Stimulated activated CD4-positive, alpha-beta T cell treated with anti-CD3 and anti-CD28 coated beads, Interleukin-15, amount 100 ng/mL, for 24 hours (primary cell): ENCODE measurements around the gene CXCR5.

Experiments
- DNase-seq: peaks from one replicate; pipeline ENCODE4 v3.0.0-alpha.2; 2020

CXCR5 gene

GRCh38 chr11:118877487-118878162 lies 6.1 kb upstream of the CXCR5 start:
- DNase-seq = no peak

GRCh38 chr11:118878163-118878563 lies 5.5 kb upstream of the CXCR5 start:
- peak; percentile 37 for DNase-seq

GRCh38 chr11:118881228-118881627 lies 2.5 kb upstream of the CXCR5 start:
- peak; percentile 69 for DNase-seq

GRCh38 chr11:118882491-118882890 lies 1.2 kb upstream of the CXCR5 start:
- DNase-seq = peak; percentile 68

- no peak for DNase-seq
These were observed 706 bp upstream of the CXCR5 start for GRCh38 chr11:118883004-118883367.

- no peak for DNase-seq
These were observed 1.2 kb downstream of the CXCR5 start for GRCh38 chr11:118884875-118885274.

GRCh38 chr11:118885319-118885718 lies 1.6 kb downstream of the CXCR5 start:
- DNase-seq = no peak

GRCh38 chr11:118885831-118886565 lies 2.3 kb downstream of the CXCR5 start:
- no peak for DNase-seq

- no peak for DNase-seq
These were observed 3.0 kb downstream of the CXCR5 start for GRCh38 chr11:118886681-118887111.

GRCh38 chr11:118887206-118887605 lies 3.5 kb downstream of the CXCR5 start:
- DNase-seq = no peak

GRCh38 chr11:118888398-118888797 lies 4.7 kb downstream of the CXCR5 start:
- DNase-seq = no peak

- no peak for DNase-seq
These were observed 6.1 kb downstream of the CXCR5 start for GRCh38 chr11:118889797-118890196.

- DNase-seq = peak; percentile 58
These were observed 8.8 kb downstream of the CXCR5 start for GRCh38 chr11:118892514-118892913.

- no peak for DNase-seq
These were observed 9.3 kb downstream of the CXCR5 start for GRCh38 chr11:118892964-118893363.

- no peak for DNase-seq
These were observed 10.0 kb downstream of the CXCR5 start for GRCh38 chr11:118893662-118894061.

GRCh38 chr11:118894192-118894591 lies 10.5 kb downstream of the CXCR5 start:
- no peak for DNase-seq

GRCh38 chr11:118895093-118896039 lies 11.7 kb downstream of the CXCR5 start:
- peak; percentile 79 for DNase-seq

GRCh38 chr11:118896472-118896913 lies 12.8 kb downstream of the CXCR5 start:
- DNase-seq = peak; percentile 22

GRCh38 chr11:118896921-118897591 lies 13.4 kb downstream of the CXCR5 start:
- DNase-seq = peak; percentile 17

- DNase-seq = peak; percentile 18
These were observed 14.1 kb downstream of the CXCR5 start for GRCh38 chr11:118897721-118898310.

GRCh38 chr11:118898400-118899295 lies 15.0 kb downstream of the CXCR5 start:
- no peak for DNase-seq
